Activated gamma-delta T cell treated with anti-CD3 and anti-CD28 coated beads, Interleukin-2, amount 50 U/mL, for 16 hours (primary cell): ENCODE results near the gene NKIRAS2.
A peak's percentile ranks its signal among the peaks of the same experiment; 100 is the strongest.

Source experiments
- DNase-seq: peaks from one replicate; pipeline ENCODE4 v3.0.0-alpha.2; 2020; ENCODE audit warnings: low read depth

Gene NKIRAS2

DNA sequence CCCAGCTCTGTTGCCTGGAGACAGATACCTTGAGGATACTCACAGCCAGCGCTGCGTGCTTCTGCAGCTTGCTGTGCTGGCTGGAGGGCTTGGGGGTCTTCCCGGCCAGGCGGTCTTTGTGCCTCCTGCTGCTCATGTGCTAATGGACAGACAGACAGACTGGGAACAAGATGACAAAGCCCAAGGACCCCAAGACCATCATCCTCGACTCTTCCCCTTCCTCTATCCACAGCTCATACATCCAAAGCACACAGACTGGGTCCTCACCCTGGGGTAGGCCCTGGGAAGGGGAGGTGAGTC lies 7.7 kb downstream of the NKIRAS2 start:
- DNase-seq, result no peak

DNA sequence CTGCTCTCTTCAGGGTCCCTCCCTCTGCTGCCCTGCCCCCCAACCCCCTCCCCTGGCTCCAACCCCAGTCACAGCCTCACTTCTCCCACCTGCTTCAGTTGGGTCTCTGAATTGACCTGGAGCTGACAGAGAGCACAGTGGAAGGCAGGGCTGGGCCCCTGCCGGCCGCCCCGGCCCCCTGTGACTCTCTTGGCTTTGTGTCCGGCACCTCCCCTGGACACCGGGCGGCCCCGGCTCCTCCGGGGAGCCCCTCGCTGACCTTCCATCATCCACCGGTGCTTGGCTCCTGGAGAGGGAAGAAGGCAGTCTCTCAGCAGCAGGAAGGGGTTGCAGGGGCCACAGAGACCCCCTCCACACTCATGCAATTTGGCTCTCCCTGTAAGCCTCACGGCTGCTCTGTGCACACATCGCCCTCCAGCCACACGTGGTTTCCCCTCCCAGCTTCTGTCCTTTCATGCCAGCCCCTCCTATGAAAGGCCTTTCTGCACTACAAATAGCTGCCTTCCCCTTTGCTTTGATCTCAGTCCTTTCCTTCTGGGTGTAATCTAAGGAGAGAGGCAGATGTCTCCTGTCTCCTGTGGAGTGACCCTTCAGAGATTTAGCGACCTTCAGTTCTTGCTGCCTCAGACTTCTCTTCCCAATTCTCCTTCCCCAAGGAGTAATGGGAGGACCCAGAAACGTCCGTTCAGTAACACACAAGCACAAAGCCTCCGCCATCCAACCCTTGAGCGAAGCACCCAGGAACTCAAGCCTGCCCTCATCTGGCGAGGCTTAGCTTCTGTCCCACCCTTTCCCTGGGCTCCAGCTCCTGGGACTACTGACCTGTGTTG lies 8.3 kb downstream of the NKIRAS2 start:
- no peak for DNase-seq

- DNase-seq, result no peak
Observed at GRCh38 chr17:42028791-42029127, 8.9 kb downstream of the NKIRAS2 start.

DNA sequence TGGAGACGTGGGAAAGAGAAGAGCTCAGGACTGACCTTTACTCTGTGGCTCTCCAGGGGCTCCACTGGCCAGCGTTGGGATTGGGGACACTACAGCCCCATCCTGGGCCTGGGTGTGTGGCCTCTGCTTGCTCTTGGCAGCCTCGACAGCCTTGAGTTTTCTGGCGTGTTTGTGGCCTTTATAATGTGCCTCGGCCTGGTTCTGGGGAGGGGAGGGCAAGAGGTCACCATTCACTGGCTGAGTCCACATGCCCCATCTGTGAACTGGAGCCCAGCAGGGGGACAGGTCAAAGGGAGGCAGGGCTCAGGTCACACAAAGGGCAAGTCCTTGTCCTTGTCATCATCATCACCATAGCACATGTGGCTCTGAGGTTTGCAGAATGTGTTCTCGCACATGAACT lies 11.7 kb downstream of the NKIRAS2 start:
- DNase-seq, result no peak

GRCh38 chr17:42034059-42034458 lies 14.2 kb downstream of the NKIRAS2 start:
- no peak for DNase-seq

GRCh38 chr17:42038221-42038973 lies 18.5 kb downstream of the NKIRAS2 start:
- DNase-seq, result no peak

DNA sequence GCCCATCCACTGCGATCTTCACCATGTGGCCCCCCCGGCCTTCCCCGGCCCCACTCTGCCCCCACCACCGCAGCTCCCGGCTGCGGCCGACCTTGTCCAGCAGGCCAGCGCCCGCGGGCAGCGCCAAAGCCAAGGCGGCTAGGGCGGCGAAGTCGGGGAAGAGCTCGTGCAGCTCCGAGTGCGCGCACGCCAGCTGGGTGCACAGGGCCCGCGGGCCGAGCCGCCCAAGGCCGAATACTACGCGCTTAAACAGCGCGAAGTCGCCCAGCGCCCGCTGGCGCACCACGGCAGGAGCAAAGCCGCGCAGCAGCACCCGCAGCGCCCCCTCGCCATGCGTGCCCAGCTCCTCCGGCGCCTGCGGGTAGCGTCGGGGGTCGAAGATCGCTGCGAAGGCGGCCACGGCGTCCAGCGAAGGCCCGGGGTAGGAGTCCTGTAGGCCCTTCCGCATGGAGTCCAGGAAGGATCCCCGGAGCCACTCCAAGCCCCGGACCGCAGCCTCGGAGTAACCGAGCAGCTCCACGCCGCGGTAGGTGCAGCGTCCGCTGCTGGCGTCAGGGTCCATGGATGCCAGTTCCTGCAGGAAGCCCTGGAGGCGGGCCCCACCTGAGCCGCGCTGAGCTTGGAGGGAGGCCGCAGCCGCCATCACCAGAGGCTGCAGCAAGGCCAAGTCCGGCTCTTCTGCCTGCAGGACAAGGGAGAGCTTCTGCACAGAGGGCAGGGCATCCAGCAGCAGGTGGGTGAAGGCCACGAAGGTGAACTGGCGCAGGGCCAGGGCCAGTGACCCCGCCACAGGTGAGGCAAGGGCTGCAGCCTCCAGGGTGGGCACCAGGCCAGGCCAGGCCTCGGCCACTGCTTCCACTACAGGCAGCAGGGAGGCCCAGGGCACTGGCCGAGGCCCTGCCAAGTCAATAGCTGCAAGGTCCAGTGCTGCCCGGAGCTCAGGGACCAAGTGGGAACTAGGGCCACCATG lies 20.2 kb downstream of the NKIRAS2 start:
- no peak for DNase-seq

- DNase-seq, result no peak
Observed at GRCh38 chr17:42040818-42041217, 20.9 kb downstream of the NKIRAS2 start.

- DNase-seq, result no peak
Observed at GRCh38 chr17:42041619-42042018, 21.7 kb downstream of the NKIRAS2 start.

GRCh38 chr17:42042598-42043319 lies 22.9 kb downstream of the NKIRAS2 start:
- DNase-seq, result no peak

GRCh38 chr17:42045719-42046118 lies 25.8 kb downstream of the NKIRAS2 start:
- DNase-seq, result no peak

GRCh38 chr17:42047343-42047742 lies 27.5 kb downstream of the NKIRAS2 start:
- no peak for DNase-seq

GRCh38 chr17:42049834-42050392 lies 30.0 kb downstream of the NKIRAS2 start:
- no peak for DNase-seq

- DNase-seq, result peak; percentile 30
Observed at GRCh38 chr17:42050393-42051012, 30.6 kb downstream of the NKIRAS2 start, which contains the start of gene C17orf113. Gene C17orf113 (minus strand): TSS chr17:42050601. CDS start chr17:42043376, 7,225 bp downstream.

- no peak for DNase-seq
Observed at GRCh38 chr17:42051013-42051400, 31.1 kb downstream of the NKIRAS2 start.

- DNase-seq, result no peak
Observed at GRCh38 chr17:42051645-42052044, 31.8 kb downstream of the NKIRAS2 start.

DNA sequence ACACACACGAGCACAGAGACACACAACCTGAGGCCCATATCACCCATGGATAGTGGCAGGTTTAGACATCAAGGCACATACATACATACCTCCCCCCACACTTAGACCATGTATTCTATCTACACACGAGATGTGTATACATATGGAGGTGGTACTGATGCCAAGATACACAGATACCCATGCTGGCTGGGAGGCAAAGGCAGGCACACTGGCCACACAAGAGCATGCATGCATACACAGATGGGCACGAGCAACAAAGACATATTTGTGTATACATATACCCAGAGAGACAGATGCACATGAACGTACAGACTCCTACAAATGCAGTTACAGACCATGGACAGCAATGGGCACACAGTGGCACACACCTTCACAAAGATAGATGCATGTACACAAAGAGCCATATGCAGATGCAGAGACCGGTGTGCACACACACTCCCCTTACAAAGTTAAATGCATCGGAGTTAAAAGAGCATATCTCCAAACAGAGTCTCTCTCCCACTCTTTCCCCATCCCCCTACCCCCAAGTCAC lies 32.5 kb downstream of the NKIRAS2 start:
- DNase-seq, result no peak

- DNase-seq, result no peak
Observed at GRCh38 chr17:42053731-42054500, 34.0 kb downstream of the NKIRAS2 start.

GRCh38 chr17:42055027-42055426 lies 35.1 kb downstream of the NKIRAS2 start:
- no peak for DNase-seq

GRCh38 chr17:42055496-42055895 lies 35.6 kb downstream of the NKIRAS2 start:
- no peak for DNase-seq
